Measurements from ENCODE around the gene KCNMA1.

KCNMA1 gene

GRCh38 chr10:77252380-77253146, 385.0 kb downstream of the KCNMA1 start:
- DNase-seq: no peak

GRCh38 chr10:77251297-77252013, 386.2 kb downstream of the KCNMA1 start:
- no peak for DNase-seq

- DNase-seq: no peak
Observed at GRCh38 chr10:77249901-77250459, 387.6 kb downstream of the KCNMA1 start.

GRCh38 chr10:77248104-77248790, 389.4 kb downstream of the KCNMA1 start:
- no peak for DNase-seq

- no peak for DNase-seq
Observed at GRCh38 chr10:77247031-77247990, 390.3 kb downstream of the KCNMA1 start.

GRCh38 chr10:77245953-77246352, 391.7 kb downstream of the KCNMA1 start:
- DNase-seq: no peak

GRCh38 chr10:77244746-77245145, 392.9 kb downstream of the KCNMA1 start:
- no peak for DNase-seq

- DNase-seq: no peak
Observed at GRCh38 chr10:77244286-77244685, 393.3 kb downstream of the KCNMA1 start.

- no peak for DNase-seq
Observed at GRCh38 chr10:77241350-77241725, 396.3 kb downstream of the KCNMA1 start.

GRCh38 chr10:77240706-77241349, 396.8 kb downstream of the KCNMA1 start:
- DNase-seq: no peak

- DNase-seq: no peak
Observed at GRCh38 chr10:77240041-77240652, 397.5 kb downstream of the KCNMA1 start.

GRCh38 chr10:77237120-77237519, 400.5 kb downstream of the KCNMA1 start:
- no peak for DNase-seq

GRCh38 chr10:77236700-77237099, 400.9 kb downstream of the KCNMA1 start:
- DNase-seq: no peak

- no peak for DNase-seq
Observed at GRCh38 chr10:77236029-77236428, 401.6 kb downstream of the KCNMA1 start.

- no peak for DNase-seq
Observed at GRCh38 chr10:77234599-77234998, 403.0 kb downstream of the KCNMA1 start.

GRCh38 chr10:77233466-77233865, 404.1 kb downstream of the KCNMA1 start:
- DNase-seq: no peak

GRCh38 chr10:77231884-77232610, 405.6 kb downstream of the KCNMA1 start:
- DNase-seq: no peak

- no peak for DNase-seq
Observed at GRCh38 chr10:77231375-77231774, 406.2 kb downstream of the KCNMA1 start.

- no peak for DNase-seq
Observed at GRCh38 chr10:77230194-77230593, 407.4 kb downstream of the KCNMA1 start.

- no peak for DNase-seq
Observed at GRCh38 chr10:77229704-77230103, 407.9 kb downstream of the KCNMA1 start.

GRCh38 chr10:77228559-77228958, 409.0 kb downstream of the KCNMA1 start:
- no peak for DNase-seq
